Lung microvascular endothelial cell (primary cell): Measurements from ENCODE around the gene PTEN. TPM values are rescaled to one million over a fixed set of nuclear protein-coding genes. Genes with fewer than 3 reads are reported as not detected.
"Not testable (repeated sequence)": the region's sequence is repeated elsewhere in the genome, so short reads cannot be mapped to it uniquely, and the experiment has no call there.

Experiments
- DNase-seq, 2 donors: peaks; one replicate each; pipeline versions ENCODE4 v3.0.0 to v3.0.0-alpha.2; 2010; ENCODE audit warnings: low read depth in 2 of 2
- total RNA-seq: library from RNA; depleted of rRNA; stranded (reverse); fragments of >200 nt; gene quantifications from 2 replicates; pipeline ENCODE4 v1.2.1, GENCODE V29; 2014

PTEN gene
- total RNA-seq: 60.1 and 87.3 TPM in 2 replicates

- peak; percentile 93 to 95 for DNase-seq
Observed at GRCh38 chr10:87863053-87863943, at the start of gene PTEN, which contains the start of gene KLLN. PTEN (plus strand) TSS chr10:87863625; CDS start chr10:87864470, 845 bp downstream. KLLN (minus strand) TSS chr10:87863533; CDS start chr10:87862487, 1,046 bp downstream.

GRCh38 chr10:87816163-87816897 lies 47.1 kb upstream of the PTEN start:
- DNase-seq: no peak

GRCh38 chr10:87816898-87817608 lies 46.4 kb upstream of the PTEN start:
- no peak for DNase-seq

- peak; percentile 74 to 77 for DNase-seq
Observed at GRCh38 chr10:87817609-87818504, 45.6 kb upstream of the PTEN start, which contains the start of gene ATAD1. ATAD1 (minus strand) TSS chr10:87818226; CDS start chr10:87814599, 3,627 bp downstream.

GRCh38 chr10:87818505-87819288 lies 44.7 kb upstream of the PTEN start:
- DNase-seq: peak in 1 of 2 donors; percentile 50

- no peak for DNase-seq
Observed at GRCh38 chr10:87819289-87819585, 44.2 kb upstream of the PTEN start.

- no peak for DNase-seq
Observed at GRCh38 chr10:87826653-87827052, 36.8 kb upstream of the PTEN start.

- DNase-seq: no peak
Observed at GRCh38 chr10:87827681-87828080, 35.7 kb upstream of the PTEN start.

GRCh38 chr10:87829051-87829450 lies 34.4 kb upstream of the PTEN start:
- DNase-seq: not testable (repeated sequence)

- no peak for DNase-seq
Observed at GRCh38 chr10:87829986-87830729, 33.3 kb upstream of the PTEN start.

- DNase-seq: no peak
Observed at GRCh38 chr10:87836098-87836497, 27.3 kb upstream of the PTEN start.

- no peak for DNase-seq
Observed at GRCh38 chr10:87837445-87837844, 26.0 kb upstream of the PTEN start.

GRCh38 chr10:87838650-87839049 lies 24.8 kb upstream of the PTEN start:
- DNase-seq: no peak

- DNase-seq: no peak
Observed at GRCh38 chr10:87841186-87841585, 22.2 kb upstream of the PTEN start.

GRCh38 chr10:87842220-87842641 lies 21.2 kb upstream of the PTEN start:
- DNase-seq: peak in 1 of 2 donors; percentile 12

GRCh38 chr10:87842776-87843497 lies 20.5 kb upstream of the PTEN start:
- DNase-seq: peak; percentile 45 to 82

GRCh38 chr10:87843714-87844113 lies 19.7 kb upstream of the PTEN start:
- DNase-seq: no peak

GRCh38 chr10:87844837-87845623 lies 18.4 kb upstream of the PTEN start:
- peak; percentile 26 to 75 for DNase-seq
